ENCODE data around the gene SMIM11. TPM values are rescaled to one million over a fixed set of nuclear protein-coding genes. Genes with fewer than 3 reads are reported as not detected.

SMIM11 gene
- total and polyA plus RNA-seq, 10 of the 15 experiments (the other 5 are each of a cell fraction or from before 2014, with no cell fraction given): 4.8 to 43.1 (median 16.0) TPM

DNA sequence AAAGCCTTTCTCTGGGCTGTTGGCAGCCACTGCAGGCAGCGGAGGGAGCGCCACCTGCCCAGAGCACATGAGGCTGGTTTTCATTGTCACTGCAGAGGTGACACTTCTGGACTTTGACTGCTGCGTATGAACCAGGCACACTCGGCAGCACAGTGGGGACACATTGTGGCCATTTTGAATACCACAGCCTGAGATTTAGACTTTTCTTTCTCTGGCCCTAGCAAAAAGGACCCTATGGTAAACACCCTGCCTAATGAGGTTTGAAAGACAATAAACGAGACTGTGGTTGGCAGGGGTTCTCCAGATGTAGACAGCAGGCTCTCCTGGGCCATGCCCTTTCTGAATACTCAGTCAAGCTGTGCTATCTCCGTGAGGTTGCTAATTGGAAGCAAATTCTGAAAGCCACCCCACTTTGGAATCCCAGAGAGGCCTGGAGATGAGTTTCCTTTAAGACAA, 23.5 kb upstream of the SMIM11 start:
- CTCF ChIA-PET: interaction anchor here (0.6 to 11.7 kb wide), 8 partner anchors 8 to 1523 kb away, joined by 3 to 349 read pairs (median 3); no protein-coding TSS in a partner anchor
- Histone ChIP-seq H3K79me2 (ENCODE audit: control insufficient read depth, insufficient read depth, low read length) (no peaks in the 10 kb centered on the region), H3K36me3 (ENCODE audit: control insufficient read depth in 2 of 2, insufficient read depth in 2 of 2, low read length in 1 of 2) (no peaks in the 10 kb centered on the region), H2AFZ (ENCODE audit: control insufficient read depth, low read depth, low read length) (no peak overlapping the region), H3K4me3 (no peak overlapping the region), H3K4me2 (ENCODE audit: control insufficient read depth, insufficient read depth) (no peak overlapping the region), H3K27ac (ENCODE audit: control insufficient read depth, insufficient read depth) (no peak overlapping the region), H3K4me1 (ENCODE audit: control insufficient read depth, insufficient read depth, low read length) (no peaks in the 10 kb centered on the region), H3K27me3 (replicated peaks in 1 of 2; ENCODE audit: control insufficient read depth in 2 of 2, insufficient read depth in 2 of 2, low read length in 1 of 2) (no peaks in the 10 kb centered on the region; a peak in 1 of 4 replicates), H3K9ac (ENCODE audit: control insufficient read depth, insufficient read depth, low read length) (no peak overlapping the region), H4K20me1 (ENCODE audit: control insufficient read depth, insufficient read depth) (no peaks in the 10 kb centered on the region), H3K9me3 (replicated peaks; ENCODE audit: control insufficient read depth, insufficient read depth, low read length) (no peaks in the 10 kb centered on the region)
- FAIRE-seq: peak; percentile 96
- POLR2A ChIA-PET: interaction anchor here (2.2 kb wide), 1 partner anchor 428 kb away, joined by 7 read pairs; no protein-coding TSS in a partner anchor
- SMC1A ChIA-PET (ENCODE audit: uncharacterized antibody, unreplicated experiment): interaction anchor here (0.6 to 6.6 kb wide), 4 partner anchors 10 to 438 kb away, joined by 3 to 169 read pairs (median 3); no protein-coding TSS in a partner anchor
- intact Hi-C loops (cut with micrococcal nuclease; ENCODE audit: unreplicated experiment): loop anchor here (1.0 kb wide), 1 partner anchor 428 kb away; no protein-coding TSS in a partner anchor
- WGBS (ENCODE audit: insufficient coverage, insufficient replicate concordance, low lambda C conversion rate, missing lambda C conversion rate): 15% methylated on average over 6 of the region's 6 CpGs
- ATAC-seq: peak; percentile 96
- RAD21 ChIA-PET (ENCODE audit: unreplicated experiment): interaction anchor here (1.1 to 11.0 kb wide), 3 partner anchors 430 to 439 kb away, joined by 3 to 241 read pairs (median 4); no protein-coding TSS in a partner anchor
- in situ Hi-C loops (cut with MboI): no loop called here
- DNase-seq (ENCODE audit: low read depth, low spot score): peak; percentile 28
- BruUV-seq (replicated peaks): no TSS peak
- TF ChIP-seq CHD2 (IDR thresholded peaks at IDR 0.05; ENCODE audit: borderline replicate concordance, low read depth, low read length): no peak
- TF ChIP-seq, protein P1, sequence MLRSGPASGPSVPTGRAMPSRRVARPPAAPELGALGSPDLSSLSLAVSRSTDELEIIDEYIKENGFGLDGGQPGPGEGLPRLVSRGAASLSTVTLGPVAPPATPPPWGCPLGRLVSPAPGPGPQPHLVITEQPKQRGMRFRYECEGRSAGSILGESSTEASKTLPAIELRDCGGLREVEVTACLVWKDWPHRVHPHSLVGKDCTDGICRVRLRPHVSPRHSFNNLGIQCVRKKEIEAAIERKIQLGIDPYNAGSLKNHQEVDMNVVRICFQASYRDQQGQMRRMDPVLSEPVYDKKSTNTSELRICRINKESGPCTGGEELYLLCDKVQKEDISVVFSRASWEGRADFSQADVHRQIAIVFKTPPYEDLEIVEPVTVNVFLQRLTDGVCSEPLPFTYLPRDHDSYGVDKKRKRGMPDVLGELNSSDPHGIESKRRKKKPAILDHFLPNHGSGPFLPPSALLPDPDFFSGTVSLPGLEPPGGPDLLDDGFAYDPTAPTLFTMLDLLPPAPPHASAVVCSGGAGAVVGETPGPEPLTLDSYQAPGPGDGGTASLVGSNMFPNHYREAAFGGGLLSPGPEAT (IDR thresholded peaks at IDR 0.05; ENCODE audit: low read depth): no peak
- TF ChIP-seq ZNF622 (IDR thresholded peaks at IDR 0.05): no peak
- TF ChIP-seq, protein P2, sequence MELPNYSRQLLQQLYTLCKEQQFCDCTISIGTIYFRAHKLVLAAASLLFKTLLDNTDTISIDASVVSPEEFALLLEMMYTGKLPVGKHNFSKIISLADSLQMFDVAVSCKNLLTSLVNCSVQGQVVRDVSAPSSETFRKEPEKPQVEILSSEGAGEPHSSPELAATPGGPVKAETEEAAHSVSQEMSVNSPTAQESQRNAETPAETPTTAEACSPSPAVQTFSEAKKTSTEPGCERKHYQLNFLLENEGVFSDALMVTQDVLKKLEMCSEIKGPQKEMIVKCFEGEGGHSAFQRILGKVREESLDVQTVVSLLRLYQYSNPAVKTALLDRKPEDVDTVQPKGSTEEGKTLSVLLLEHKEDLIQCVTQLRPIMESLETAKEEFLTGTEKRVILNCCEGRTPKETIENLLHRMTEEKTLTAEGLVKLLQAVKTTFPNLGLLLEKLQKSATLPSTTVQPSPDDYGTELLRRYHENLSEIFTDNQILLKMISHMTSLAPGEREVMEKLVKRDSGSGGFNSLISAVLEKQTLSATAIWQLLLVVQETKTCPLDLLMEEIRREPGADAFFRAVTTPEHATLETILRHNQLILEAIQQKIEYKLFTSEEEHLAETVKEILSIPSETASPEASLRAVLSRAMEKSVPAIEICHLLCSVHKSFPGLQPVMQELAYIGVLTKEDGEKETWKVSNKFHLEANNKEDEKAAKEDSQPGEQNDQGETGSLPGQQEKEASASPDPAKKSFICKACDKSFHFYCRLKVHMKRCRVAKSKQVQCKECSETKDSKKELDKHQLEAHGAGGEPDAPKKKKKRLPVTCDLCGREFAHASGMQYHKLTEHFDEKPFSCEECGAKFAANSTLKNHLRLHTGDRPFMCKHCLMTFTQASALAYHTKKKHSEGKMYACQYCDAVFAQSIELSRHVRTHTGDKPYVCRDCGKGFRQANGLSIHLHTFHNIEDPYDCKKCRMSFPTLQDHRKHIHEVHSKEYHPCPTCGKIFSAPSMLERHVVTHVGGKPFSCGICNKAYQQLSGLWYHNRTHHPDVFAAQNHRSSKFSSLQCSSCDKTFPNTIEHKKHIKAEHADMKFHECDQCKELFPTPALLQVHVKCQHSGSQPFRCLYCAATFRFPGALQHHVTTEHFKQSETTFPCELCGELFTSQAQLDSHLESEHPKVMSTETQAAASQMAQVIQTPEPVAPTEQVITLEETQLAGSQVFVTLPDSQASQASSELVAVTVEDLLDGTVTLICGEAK (IDR thresholded peaks at IDR 0.05; ENCODE audit: borderline replicate concordance): no peak
- TF ChIP-seq FOXK2 (IDR thresholded peaks at IDR 0.05): no peak
- TF ChIP-seq SIX5 (IDR thresholded peaks at IDR 0.05; ENCODE audit: low read depth, low read length, severe bottlenecking): no peak
- TF ChIP-seq IRF4 (IDR thresholded peaks at IDR 0.05; ENCODE audit: low read depth, low read length): no peak
- no peak for TF ChIP-seq BACH1 (IDR thresholded peaks at IDR 0.05; ENCODE audit: borderline replicate concordance)
- TF ChIP-seq RAD21 (IDR thresholded peaks at IDR 0.05; ENCODE audit: insufficient read depth, low read depth, low read length): peak; percentile 83
- TF ChIP-seq, protein P3, sequence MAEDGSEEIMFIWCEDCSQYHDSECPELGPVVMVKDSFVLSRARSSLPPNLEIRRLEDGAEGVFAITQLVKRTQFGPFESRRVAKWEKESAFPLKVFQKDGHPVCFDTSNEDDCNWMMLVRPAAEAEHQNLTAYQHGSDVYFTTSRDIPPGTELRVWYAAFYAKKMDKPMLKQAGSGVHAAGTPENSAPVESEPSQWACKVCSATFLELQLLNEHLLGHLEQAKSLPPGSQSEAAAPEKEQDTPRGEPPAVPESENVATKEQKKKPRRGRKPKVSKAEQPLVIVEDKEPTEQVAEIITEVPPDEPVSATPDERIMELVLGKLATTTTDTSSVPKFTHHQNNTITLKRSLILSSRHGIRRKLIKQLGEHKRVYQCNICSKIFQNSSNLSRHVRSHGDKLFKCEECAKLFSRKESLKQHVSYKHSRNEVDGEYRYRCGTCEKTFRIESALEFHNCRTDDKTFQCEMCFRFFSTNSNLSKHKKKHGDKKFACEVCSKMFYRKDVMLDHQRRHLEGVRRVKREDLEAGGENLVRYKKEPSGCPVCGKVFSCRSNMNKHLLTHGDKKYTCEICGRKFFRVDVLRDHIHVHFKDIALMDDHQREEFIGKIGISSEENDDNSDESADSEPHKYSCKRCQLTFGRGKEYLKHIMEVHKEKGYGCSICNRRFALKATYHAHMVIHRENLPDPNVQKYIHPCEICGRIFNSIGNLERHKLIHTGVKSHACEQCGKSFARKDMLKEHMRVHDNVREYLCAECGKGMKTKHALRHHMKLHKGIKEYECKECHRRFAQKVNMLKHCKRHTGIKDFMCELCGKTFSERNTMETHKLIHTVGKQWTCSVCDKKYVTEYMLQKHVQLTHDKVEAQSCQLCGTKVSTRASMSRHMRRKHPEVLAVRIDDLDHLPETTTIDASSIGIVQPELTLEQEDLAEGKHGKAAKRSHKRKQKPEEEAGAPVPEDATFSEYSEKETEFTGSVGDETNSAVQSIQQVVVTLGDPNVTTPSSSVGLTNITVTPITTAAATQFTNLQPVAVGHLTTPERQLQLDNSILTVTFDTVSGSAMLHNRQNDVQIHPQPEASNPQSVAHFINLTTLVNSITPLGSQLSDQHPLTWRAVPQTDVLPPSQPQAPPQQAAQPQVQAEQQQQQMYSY (CRISPR knock-in tag; IDR thresholded peaks at IDR 0.05): no peak
- no peak for TF ChIP-seq SIN3A (IDR thresholded peaks at IDR 0.05; ENCODE audit: low read depth, low read length)
- TF ChIP-seq NR2F1 (conservative IDR thresholded peaks at IDR 0.05): no peak
- TF ChIP-seq SREBF2 (IDR thresholded peaks at IDR 0.05; ENCODE audit: low read length): no peak
- TF ChIP-seq NFIC (IDR thresholded peaks at IDR 0.05; ENCODE audit: low read depth, low read length): no peak
- no peak for TF ChIP-seq ZBED1 (IDR thresholded peaks at IDR 0.05; ENCODE audit: borderline replicate concordance)
- TF ChIP-seq BCL11A (IDR thresholded peaks at IDR 0.05; ENCODE audit: low read depth, low read length): no peak
- no peak for TF ChIP-seq TCF7 (IDR thresholded peaks at IDR 0.05; ENCODE audit: borderline replicate concordance)
